Endothelial cell (in vitro differentiated cells): Measurements from ENCODE around the gene YPEL3. TPM values are rescaled to one million over a fixed set of nuclear protein-coding genes. Genes with fewer than 3 reads are reported as not detected.
"Not testable (repeated sequence)": the region's sequence is repeated elsewhere in the genome, so short reads cannot be mapped to it uniquely, and the experiment has no call there.

ENCODE experiments used
- DNase-seq: peaks from one replicate; pipeline ENCODE4 v3.0.0; 2021; ENCODE audit warnings: low spot score
- H3K27ac Mint-ChIP-seq: one replicate; pipeline ENCODE4 v1.8.0; 2021; ENCODE audit warnings: mixed read lengths, inconsistent platforms; ENCODE audit not compliant: unreplicated experiment
- H3K27me3 Mint-ChIP-seq: one replicate; pipeline ENCODE4 v1.8.0; 2021; ENCODE audit warnings: mild to moderate bottlenecking, moderate library complexity, mixed read lengths, inconsistent platforms; ENCODE audit not compliant: unreplicated experiment
- H3K36me3 Mint-ChIP-seq: one replicate; pipeline ENCODE4 v1.8.0; 2021; ENCODE audit warnings: mild to moderate bottlenecking, low read depth, mixed read lengths, inconsistent platforms; ENCODE audit not compliant: unreplicated experiment
- H3K4me1 Mint-ChIP-seq: one replicate; pipeline ENCODE4 v1.8.0; 2021; ENCODE audit warnings: mild to moderate bottlenecking, mixed read lengths, inconsistent platforms; ENCODE audit not compliant: unreplicated experiment
- H3K4me3 Mint-ChIP-seq: one replicate; pipeline ENCODE4 v1.8.0; 2021; ENCODE audit warnings: mild to moderate bottlenecking, mixed read lengths, inconsistent platforms; ENCODE audit not compliant: unreplicated experiment
- H3K9me3 Mint-ChIP-seq: one replicate; pipeline ENCODE4 v1.8.0; 2021; ENCODE audit warnings: mixed read lengths, inconsistent platforms; ENCODE audit not compliant: unreplicated experiment
- total RNA-seq: library from RNA; stranded (reverse); fragmentation: NEBNext Ultra II Directional; extraction: Animal tissue kit (Norgen Biotek cat#: 25700); gene quantifications from one replicate; pipeline ENCODE4 v1.2.1, GENCODE V29; 2021; ENCODE audit not compliant: unreplicated experiment
- TF ChIP-seq, protein P1 (sequence below): fragments of 200-600 bp; sonication (generic); IDR thresholded peaks from one replicate; pipeline ENCODE4 v1.5.0; 2021; ENCODE audit warnings: antibody characterized with exemption; ENCODE audit not compliant: unreplicated experiment

Gene YPEL3
- total RNA-seq, 1 donor from 2014 or later: 45.9 TPM

- H3K9me3 Mint-ChIP-seq: no peaks in the 10 kb centered on the region
- H3K27ac Mint-ChIP-seq: no peak overlapping the region
- H3K4me3 Mint-ChIP-seq: no peak overlapping the region
- no peaks in the 10 kb centered on the region for H3K36me3 Mint-ChIP-seq
- no peak for DNase-seq
- no peaks in the 10 kb centered on the region for H3K27me3 Mint-ChIP-seq
- TF ChIP-seq, protein P1, sequence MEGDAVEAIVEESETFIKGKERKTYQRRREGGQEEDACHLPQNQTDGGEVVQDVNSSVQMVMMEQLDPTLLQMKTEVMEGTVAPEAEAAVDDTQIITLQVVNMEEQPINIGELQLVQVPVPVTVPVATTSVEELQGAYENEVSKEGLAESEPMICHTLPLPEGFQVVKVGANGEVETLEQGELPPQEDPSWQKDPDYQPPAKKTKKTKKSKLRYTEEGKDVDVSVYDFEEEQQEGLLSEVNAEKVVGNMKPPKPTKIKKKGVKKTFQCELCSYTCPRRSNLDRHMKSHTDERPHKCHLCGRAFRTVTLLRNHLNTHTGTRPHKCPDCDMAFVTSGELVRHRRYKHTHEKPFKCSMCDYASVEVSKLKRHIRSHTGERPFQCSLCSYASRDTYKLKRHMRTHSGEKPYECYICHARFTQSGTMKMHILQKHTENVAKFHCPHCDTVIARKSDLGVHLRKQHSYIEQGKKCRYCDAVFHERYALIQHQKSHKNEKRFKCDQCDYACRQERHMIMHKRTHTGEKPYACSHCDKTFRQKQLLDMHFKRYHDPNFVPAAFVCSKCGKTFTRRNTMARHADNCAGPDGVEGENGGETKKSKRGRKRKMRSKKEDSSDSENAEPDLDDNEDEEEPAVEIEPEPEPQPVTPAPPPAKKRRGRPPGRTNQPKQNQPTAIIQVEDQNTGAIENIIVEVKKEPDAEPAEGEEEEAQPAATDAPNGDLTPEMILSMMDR: no peak
- H3K4me1 Mint-ChIP-seq: no peaks in the 10 kb centered on the region
Measured at GRCh38 chr16:30132591-30132990, 36.6 kb upstream of the YPEL3 start.

DNA sequence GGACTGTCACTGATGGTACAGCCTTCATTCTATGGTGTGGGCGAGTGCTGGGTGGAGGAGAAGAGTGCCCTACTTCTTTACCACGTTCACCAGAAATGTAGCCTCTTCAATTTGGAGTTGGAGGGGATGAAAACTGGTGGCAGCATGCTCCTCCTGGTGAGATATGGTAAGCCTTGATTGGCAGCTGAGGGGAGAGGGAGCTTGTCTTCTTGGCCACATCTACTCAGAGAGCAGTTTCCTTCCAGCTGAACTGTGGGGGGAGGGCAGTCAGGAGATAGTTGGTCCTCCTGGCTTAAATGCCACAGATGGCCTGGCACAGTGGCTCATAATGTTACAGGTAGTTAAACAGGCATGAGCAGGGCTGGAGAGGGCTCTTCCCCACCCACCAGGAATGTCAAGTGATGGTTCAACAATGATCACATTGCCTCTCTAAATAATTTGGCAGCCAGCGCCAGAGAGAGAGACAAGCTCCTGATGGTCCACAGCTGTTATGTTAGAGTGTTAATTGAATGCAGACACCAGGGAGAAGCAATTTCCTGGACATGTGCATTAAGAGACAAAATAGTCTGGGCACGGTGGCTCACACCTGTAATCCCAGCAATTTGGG is 36.0 kb upstream of the YPEL3 start:
- Mint-ChIP-seq H3K27me3 (no peaks in the 10 kb centered on the region), H3K4me3 (no peak overlapping the region), H3K4me1 (no peaks in the 10 kb centered on the region), H3K27ac (no peak overlapping the region), H3K36me3 (no peaks in the 10 kb centered on the region), H3K9me3 (no peaks in the 10 kb centered on the region)
- no peak for DNase-seq
- TF ChIP-seq, protein P1: no peak

GRCh38 chr16:30127993-30128392 is 32.0 kb upstream of the YPEL3 start:
- Mint-ChIP-seq H3K27me3 (peaks cover 2% of the 10 kb centered on the region), H3K4me3 (no peak overlapping the region), H3K36me3 (no peaks in the 10 kb centered on the region), H3K9me3 (no peaks in the 10 kb centered on the region), H3K4me1 (no peaks in the 10 kb centered on the region), H3K27ac (no peak overlapping the region)
- DNase-seq: no peak
- TF ChIP-seq, protein P1: no peak

GRCh38 chr16:30125690-30126089 is 29.7 kb upstream of the YPEL3 start:
- H3K27me3 Mint-ChIP-seq, H3K36me3 Mint-ChIP-seq, H3K4me1 Mint-ChIP-seq, DNase-seq, H3K27ac Mint-ChIP-seq, H3K9me3 Mint-ChIP-seq, H3K4me3 Mint-ChIP-seq: not testable (repeated sequence)

- Mint-ChIP-seq H3K9me3 (no peaks in the 10 kb centered on the region), H3K27ac (no peak overlapping the region), H3K4me3 (no peak overlapping the region), H3K4me1 (peaks cover 7% of the 10 kb centered on the region), H3K36me3 (no peaks in the 10 kb centered on the region), H3K27me3 (peaks cover 5% of the 10 kb centered on the region)
- no peak for DNase-seq
- TF ChIP-seq, protein P1: no peak
Measured at GRCh38 chr16:30124985-30125379, 29.0 kb upstream of the YPEL3 start.
